Activated CD4-positive, alpha-beta T cell treated with anti-CD3 and anti-CD28 coated beads, Interleukin-10, Interleukin-2, amounts not matched to agents 100 ng/mL and 50 ng/mL, durations not matched to agents 16 hours and 8 hours (primary cell): ENCODE results near the gene IBSP.

ENCODE experiments used
- DNase-seq: peaks from one replicate; pipeline ENCODE4 v3.0.0-alpha.2; 2020

The IBSP gene

DNA sequence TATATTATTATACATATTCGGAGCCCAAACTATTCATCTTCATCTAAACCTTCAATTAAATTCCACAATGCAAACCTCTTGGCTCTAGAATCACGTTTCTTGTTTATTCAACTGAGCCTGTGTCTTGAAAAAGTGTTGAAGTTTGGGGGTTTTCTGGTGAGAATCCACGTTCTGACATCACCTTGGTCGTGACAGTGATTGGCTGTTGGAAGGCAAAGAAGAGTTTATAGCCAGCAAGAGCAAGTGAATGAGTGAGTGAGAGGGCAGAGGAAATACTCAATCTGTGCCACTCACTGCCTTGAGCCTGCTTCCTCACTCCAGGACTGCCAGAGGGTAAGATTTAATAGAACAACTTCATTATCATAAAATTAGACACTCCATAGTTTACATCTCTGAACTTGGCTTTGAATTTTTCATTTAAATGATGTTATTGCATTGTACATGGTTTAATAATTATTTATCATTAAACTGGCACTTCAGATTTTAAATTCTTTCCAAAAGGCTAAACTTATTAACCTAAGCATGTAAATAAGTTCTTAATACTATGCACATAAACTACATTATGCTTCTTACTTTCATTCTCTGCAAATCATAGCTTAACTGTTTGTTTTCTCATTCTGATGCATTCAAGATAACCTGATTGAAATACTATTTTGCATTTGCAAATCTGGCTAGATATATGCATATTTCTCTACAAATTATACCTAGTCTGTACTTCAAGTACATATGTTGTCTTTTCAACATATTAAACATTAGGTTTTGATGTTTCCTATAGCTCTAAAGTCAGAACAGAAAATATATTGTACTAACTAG is at the start of gene IBSP:
Gene IBSP, plus strand, starts transcription at position 254 of the 813 bp plus-strand sequence. CDS start 2,808 bp downstream, outside the sequence.
- no peak for DNase-seq

GRCh38 chr4:87749883-87750282 is 49.5 kb upstream of the IBSP start:
- no peak for DNase-seq

GRCh38 chr4:87758270-87758669 is 41.1 kb upstream of the IBSP start:
- DNase-seq = no peak

DNA sequence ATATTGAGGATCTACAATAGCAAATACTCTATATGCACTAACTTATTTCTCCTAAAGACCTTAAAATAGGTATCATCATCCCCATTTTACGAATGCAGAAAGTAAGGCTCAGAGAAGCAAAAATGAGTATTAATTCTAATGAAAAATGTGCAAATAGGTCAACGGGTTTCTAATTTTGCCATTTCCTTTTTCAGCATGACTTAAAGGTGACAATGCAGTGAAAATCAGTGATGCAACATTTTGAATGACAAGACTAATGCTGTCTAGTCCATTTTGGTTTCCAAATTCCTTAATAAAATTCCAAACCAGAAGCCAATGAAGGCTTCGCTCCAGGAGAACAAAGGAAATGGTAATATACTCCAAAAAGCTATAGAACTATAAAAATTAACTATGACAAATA is 37.0 kb upstream of the IBSP start:
- no peak for DNase-seq

DNA sequence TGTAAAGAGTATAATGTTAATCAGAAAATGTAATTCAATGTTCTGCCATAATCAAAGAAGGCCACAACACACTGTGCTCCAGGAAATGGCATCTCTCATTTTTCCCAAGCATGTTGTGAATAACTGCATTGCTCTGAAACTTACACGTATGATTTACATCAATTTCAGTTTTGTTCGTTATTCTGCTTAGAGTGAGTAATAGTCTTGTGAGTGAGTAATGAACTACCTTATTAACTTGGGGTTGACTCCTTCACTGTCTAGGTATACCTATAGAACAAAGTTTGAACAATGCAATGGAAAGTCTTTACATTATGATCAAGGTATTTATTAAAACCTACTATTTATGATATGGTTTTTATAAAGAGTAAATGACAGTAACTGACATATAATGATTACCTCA is 17.8 kb upstream of the IBSP start:
- no peak for DNase-seq

DNA sequence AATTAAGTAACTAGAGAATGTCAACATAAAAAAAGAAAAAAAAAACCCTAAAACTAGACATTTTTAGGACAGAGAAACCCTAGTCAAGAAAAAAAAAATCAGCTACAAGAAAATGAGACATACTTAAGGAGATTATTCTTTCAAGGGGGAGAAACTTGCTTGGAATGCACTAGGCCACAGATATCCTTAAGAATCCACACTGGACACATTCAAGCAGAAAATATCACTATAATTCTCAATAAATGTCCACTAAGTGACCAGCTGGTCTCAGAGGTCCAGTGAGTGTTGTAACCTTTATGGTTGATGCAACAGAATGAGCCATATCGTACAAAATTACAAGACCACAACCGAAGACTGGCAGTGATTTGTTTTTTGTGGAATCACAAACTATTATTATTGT is 15.6 kb upstream of the IBSP start:
- no peak for DNase-seq

- DNase-seq = no peak
Observed at GRCh38 chr4:87785731-87786509, 13.4 kb upstream of the IBSP start.

DNA sequence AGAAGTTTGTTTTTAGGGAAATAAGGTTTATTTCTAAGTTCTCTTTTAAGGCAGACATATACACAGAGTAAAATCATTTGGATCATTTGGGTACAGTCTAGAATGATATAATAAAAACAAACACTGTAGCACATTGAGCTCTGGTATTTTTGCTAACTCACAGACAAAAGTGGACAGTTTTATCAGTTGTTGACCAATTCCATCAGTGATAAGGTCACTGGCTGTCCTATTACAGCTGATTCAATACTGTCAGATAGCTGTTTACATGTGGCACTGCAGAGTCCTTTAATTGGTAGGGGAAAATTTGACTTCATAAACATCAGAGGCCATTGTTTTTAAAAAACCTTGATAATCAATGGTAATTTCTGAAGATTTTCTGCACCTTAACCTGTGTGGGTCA is 3.5 kb downstream of the IBSP start:
- DNase-seq = no peak

GRCh38 chr4:87803421-87803820 is 4.1 kb downstream of the IBSP start:
- DNase-seq = no peak

DNA sequence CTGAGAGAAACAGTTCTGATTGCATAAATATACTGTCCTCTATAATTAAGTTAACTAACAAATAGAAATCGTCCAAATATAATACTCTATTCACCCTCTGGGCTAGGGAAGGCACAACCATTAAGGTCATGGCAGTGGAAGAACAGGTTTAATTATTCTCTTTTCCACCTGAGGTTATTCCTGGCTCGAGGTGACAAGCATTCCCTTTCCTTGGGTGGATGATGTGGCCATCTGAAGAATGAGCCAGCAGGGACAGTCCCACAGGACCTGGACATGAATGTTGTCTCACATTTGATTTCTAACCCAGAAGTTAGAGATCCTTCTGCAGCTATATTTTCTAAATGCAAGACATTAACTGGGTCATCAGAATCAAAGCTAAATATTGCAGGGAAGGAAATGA is 5.5 kb downstream of the IBSP start:
- no peak for DNase-seq

DNA sequence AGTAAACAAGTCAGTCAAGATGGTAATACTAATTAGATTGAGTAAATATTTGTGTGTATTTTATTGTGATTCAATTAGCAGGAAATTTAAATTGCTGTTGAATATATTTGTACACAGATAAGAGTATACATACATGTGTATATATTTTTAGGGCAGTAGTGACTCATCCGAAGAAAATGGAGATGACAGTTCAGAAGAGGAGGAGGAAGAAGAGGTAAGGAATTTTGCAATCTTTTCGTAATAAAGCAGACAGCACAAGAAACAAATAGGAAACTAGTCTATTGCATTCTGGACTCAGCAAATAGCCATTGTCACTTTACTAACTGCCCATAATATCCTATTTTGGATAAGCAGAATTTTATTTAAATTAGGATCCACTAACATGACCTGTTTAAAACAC is 6.6 kb downstream of the IBSP start:
- no peak for DNase-seq

GRCh38 chr4:87806520-87806919 is 7.2 kb downstream of the IBSP start:
- no peak for DNase-seq

DNA sequence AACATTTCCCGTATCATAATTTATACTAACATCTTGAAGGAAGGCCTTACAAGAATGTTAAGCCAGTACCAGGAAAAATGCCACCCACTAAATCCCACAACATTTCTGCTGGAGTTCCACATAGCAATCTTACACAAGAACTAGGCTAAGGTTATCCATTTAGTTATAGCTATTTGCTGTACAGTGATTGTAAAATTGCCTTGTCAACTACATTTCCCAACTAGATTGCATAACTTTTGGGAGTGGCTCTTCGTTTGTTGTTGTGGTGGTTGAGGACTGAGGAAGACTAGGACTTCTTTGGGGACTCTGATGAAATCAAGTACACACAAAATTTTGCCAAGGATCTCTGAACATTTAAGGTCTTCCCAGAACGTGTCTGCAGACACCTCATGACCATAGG is 8.0 kb downstream of the IBSP start:
- no peak for DNase-seq

- DNase-seq = no peak
Observed at GRCh38 chr4:87811977-87812376, 12.6 kb downstream of the IBSP start.

GRCh38 chr4:87819281-87819919 is 20.0 kb downstream of the IBSP start:
- no peak for DNase-seq

DNA sequence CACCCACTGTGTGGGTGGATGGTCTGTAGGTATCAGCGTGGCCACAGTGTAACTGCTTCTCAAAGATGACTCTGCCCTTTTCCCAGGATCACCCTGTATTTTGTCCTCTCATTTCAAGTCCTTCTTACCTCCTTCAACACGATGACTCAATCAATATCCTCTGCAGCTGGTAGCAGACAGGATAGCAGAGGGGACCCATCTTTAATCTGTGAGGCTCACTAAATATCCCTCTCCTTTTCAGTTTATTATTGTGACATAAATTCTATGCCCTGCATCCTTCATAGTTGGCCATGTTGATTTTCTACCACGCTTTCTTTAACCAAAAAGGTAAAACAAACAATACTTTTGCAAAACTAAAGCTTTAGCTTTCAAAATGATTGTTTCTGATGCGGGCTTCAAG is 23.8 kb downstream of the IBSP start:
- DNase-seq = no peak

DNA sequence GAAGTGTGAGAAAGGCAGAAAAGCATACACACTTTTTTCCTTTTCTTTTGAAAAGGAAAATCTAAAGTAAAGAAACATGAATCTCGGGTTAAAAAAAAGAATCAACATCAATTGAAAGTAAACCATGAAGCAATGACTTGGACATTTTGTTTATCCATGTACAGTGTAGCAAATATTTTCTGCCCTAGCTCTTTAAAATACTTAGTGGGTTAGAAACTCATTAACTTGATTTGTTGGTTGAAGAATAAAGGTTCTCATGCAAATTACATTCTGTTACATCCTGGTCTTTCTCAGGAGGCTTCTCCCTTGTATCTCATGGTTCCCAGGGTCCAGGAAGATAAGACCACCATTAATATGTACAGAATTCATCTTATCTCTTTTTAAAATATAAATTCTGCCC is 24.4 kb downstream of the IBSP start:
- DNase-seq = no peak

DNA sequence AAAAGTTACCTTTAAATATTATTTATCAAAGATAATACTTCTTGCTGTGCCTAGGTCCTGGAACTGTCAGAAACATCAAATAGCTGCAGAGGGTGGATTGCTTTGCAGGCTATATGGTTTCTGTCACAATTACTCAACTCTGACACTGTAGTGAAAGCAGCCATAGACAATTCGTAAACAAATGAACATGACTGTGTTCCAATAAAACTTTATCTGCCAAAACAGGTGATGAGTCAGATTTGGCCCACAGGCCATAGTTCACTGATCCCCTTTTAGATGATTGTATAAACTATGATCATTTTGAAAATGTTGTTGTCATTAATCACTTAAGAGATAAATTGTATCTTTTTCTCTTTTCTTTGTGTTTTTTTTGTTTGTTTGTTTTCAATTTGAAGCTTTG is 25.0 kb downstream of the IBSP start:
- no peak for DNase-seq

DNA sequence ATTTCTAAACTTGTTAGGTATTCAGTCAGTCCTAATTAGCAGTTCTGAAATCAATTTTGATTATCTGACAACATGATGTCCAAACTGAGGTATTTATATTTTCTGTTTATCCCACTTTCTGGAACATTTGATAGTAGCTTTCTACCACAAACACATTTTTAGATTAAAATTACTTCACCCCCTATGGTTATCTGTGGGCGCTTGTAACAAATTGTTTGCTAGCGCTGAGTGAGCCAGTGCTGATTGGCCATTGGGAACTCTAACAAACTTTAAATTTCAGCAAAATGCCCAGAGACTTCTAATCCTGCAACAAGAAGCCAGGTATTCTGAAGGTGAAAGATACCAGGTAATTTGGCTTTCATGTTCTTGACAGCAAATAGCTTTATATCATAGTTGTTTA is 33.3 kb downstream of the IBSP start, which contains the start of gene MEPE:
Gene MEPE, plus strand, starts transcription at position 301 of the 400 bp plus-strand sequence. CDS start 1,746 bp downstream, outside the sequence.
- DNase-seq = no peak

DNA sequence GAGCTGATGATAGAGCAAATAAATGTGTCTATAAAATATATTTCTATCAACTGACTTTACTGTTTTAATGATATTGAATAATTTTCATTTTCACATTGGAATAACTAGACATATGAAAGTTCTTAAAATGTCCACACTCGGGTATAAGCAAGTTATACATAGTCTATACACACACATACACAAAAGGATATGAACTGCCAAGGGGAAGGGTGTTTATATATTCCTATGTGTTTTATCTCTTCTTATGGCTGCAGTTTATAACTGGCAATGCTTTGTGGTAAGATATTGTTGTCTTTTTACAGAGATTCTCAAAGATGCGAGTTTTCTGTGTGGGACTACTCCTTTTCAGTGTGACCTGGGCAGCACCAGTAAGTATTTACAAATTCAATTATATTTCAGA is 35.0 kb downstream of the IBSP start:
- DNase-seq = no peak

DNA sequence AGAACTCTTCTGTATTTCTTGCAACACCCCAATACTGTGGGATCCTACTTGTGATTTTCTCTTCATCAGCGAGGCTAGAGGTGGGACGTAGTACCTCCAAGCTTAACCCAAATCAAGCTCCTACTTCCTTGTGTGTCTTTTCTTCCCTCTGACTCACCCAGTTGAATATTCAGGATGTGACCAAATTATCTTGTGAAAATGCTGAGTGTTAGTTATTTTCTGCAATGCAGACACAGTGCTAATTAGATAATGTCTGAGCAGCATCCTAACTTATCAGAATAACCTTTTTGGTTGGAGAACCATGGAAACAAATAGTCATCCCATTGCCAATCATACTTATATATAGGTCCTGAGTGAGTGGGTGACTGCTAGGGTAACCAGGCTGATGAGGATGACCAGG is 35.8 kb downstream of the IBSP start:
- DNase-seq = no peak

DNA sequence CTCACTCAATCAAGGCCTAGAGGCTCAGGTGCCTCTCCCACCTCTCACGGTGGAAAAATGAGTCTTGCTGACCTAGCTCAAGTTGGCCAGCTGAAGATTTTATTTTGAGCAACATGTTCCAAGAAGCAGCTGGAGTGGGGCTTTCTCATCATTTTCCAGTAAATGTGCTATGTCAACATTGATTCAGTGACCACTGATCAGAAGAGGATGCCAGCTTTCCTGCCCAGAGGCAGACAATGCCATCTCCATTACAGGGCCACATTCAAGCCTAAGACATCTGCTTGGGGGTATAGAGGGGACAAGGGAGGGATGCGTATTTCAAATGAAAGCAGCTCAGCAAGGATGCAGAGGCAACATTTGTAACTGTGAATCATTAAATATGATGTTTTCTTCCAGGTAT is 36.4 kb downstream of the IBSP start:
- DNase-seq = no peak

GRCh38 chr4:87838205-87838604 is 38.9 kb downstream of the IBSP start:
- DNase-seq = no peak
